Activated CD4-positive, CD25-positive, alpha-beta regulatory T cell treated with anti-CD3 and anti-CD28 coated beads, Interleukin-2, amount 50 U/mL, for 24 hours (primary cell): Measurements from ENCODE around the gene LYSET.
A peak's percentile ranks its signal among the peaks of the same experiment; 100 is the strongest.
"Not testable (repeated sequence)": the region's sequence is repeated elsewhere in the genome, so short reads cannot be mapped to it uniquely, and the experiment has no call there.

ENCODE experiments used
- ATAC-seq, 2 donors: fragments of 150-1000 bp; cut with Tn5 transposase; one replicate each; pipeline ENCODE4 v1.10.0; 2021; ENCODE audit warnings: mild to moderate bottlenecking in 1 of 2, moderate library complexity in 1 of 2

The LYSET gene

GRCh38 chr14:93230539-93230938 is 45.4 kb downstream of the LYSET start:
- ATAC-seq, result no peak

- ATAC-seq, result peak in 1 of 2 donors; percentile 7
Observed at GRCh38 chr14:93231129-93231979, 46.2 kb downstream of the LYSET start.

- no peak for ATAC-seq
Observed at GRCh38 chr14:93232159-93232558, 47.0 kb downstream of the LYSET start.

- not testable (repeated sequence) for ATAC-seq
Observed at GRCh38 chr14:93233078-93233477, 48.0 kb downstream of the LYSET start.

- ATAC-seq, result no peak
Observed at GRCh38 chr14:93234798-93235197, 49.7 kb downstream of the LYSET start.
